GM11168 (cell line): ENCODE data around the gene PCDH12.

Experiments
- in situ Hi-C: fragments of 300-500 bp; cut with MboI; formaldehyde crosslinking; loops from one replicate; pipeline ENCODE4 v1.12.0; 2022; ENCODE audit warnings: low sequenced_read_pairs; ENCODE audit not compliant: unreplicated experiment

Gene PCDH12

DNA sequence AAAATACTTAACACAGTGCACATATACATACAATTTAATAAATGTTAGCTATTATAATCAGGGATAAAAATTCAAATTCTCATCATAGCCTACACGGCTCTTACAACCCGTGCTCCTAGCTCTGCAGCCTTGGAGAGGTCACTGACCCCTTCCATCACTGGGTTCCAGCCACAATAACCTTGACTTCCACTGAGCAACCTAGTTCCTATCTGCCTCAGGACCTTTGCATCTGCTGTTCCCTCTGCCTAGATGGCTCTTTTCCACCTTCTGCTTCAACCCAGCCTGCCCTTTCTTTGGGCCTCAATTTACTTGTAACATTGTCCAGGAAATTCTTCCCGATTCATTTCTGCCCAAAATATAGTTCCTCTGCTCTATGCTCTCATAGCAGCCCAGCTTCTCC lies 43.2 kb downstream of the PCDH12 start:
- in situ Hi-C loops, result no loop called here

DNA sequence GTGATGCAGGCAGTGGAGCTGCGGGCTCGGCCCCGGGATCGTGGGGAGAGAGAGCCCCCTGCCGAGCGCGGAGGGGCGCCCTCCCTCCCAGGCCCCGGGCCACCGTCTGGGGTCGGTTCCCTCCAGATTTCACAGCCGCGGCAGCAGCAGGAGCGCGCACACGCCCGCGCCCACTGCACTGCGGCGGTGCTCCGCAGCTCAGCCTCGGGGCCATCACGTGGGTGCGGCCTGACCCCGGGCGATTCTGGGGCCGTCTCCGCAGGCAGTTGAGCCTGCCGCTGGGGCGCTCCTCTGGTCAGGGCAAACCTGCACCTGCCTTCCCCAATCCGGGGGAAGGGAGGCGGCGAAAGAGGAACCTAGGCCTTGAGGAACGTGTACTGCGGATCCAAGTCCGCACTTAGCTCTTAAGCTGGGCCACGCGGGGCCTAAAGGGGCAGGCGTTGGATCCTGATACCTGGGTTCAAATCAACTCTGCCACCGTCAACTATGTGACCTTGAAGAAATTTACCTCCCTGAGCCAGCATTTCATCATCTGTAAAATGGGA lies 43.7 kb downstream of the PCDH12 start:
- in situ Hi-C loops, result no loop called here

DNA sequence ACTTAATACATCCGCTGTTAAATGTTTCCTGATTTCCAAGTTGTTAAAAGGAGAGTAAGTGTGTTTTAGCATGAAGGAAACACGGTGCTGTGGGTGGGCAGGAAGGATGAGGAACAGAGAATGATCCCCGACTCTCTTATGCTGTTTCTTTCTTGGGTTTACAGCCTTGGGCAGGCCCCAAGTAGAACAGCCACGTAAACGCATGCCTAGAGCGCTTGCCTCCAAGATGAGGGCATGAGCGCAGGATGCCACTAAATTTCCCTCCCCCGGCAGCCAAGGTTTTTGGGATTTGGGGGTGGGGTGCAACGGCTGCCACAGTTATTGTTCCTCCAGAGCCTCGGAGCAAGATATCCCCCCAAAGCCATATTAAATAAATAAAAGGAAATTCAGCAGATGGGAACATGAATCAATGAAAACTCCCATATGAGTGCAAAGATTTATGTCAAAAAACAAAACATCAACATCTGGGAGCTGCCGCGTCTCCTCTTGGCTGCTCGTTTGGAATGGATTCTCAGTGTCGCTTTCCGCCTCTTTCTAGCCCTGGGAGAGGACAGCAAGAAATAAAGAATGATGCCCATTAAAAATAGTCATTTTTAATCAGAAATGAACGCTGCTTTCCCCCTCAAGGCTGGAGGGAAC lies 44.3 kb downstream of the PCDH12 start:
- in situ Hi-C loops, result no loop called here

DNA sequence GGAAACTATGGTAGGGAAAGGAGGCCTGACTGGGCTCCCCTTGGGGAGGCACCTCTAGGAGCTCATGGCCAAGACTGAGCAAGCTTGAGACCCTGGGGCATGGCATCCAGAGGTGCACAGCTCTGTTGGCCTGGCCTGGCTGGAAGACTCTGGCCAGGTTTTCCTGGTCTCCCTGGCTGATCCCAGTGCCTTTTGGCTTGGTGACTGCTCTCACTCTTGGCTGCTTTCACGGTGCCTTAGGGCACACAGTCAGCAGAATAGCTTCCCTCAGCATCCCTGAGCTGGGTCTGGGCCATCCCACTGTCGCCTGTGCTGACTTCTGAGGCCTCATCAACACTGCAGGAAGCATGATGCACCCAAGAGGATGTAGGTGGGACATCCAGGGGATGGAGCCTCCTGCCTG lies 47.7 kb downstream of the PCDH12 start:
- in situ Hi-C loops, result no loop called here

DNA sequence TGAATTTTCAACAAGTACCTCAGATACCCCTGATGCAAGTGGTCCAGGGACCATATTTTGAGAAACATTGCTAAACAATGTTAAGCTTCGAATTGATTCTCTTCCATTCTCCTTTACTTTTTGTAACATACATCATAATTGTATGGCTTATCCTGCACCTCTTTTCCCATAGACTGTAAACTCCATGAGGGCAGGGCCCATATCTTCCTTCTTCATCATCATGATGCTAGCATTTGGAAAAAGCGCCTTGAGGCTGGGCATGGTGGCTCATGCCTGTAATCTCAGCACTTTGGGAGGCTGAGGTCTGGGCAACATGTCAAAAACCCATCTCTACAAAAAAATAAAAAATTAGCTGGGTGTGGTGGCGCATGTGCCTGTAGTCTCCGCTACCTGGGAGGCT lies 48.8 kb downstream of the PCDH12 start:
- in situ Hi-C loops, result no loop called here

DNA sequence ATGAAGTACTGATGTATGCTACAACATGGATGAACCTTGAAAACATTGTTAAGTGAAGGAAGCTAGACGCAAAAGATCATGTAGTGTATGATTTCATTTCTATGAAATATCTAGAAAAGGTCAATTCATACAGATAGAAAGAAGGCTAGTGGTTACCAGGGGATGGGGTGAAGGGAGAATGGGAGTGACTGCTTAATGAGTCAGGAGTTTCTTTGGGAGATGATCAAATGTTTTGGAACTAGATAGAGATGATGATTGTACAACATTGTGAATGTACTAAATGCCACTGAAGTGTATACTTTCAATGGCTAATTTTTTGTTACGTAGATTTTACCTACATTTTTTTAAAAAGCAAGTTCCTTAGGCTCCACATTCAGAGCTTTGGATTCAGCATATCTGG lies 49.2 kb downstream of the PCDH12 start:
- in situ Hi-C loops, result no loop called here

DNA sequence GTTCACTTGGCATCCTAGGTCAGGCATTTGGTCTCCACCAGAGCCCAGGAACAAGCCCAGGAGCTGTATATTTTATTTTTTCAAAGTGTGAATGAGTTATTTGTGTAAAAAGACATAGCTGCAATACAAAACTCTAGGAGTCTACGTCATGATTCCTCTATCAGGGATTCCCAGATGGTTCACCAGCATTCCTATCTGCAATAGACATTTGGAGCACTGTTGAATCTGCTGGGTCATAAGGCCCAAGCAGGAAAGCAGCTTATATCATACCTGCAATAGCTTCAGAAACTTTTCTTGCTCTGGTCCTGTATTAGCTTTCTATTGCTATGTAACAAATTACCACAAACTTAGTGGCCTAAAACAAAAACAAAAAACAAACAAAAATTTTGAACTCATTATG lies 51.0 kb downstream of the PCDH12 start:
- in situ Hi-C loops, result no loop called here

DNA sequence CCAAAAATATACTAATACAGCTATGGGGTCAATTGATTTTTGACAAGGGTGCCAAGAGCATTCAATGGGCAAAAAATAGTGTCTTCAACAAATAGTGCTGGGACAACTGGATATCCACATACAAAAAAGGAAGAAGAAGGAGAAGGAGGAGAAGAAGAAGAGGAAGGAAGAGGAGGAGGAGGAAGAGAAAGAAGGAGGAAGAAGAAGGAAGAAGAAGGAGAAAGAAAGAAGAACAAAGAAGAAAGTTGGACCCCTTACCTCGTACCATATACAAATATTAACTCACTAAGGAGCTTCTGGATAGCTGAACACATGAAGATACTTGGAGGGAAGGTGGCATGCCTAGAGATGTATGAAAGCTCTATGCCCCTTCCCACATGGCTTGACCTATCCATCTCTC lies 51.5 kb downstream of the PCDH12 start:
- in situ Hi-C loops, result no loop called here

DNA sequence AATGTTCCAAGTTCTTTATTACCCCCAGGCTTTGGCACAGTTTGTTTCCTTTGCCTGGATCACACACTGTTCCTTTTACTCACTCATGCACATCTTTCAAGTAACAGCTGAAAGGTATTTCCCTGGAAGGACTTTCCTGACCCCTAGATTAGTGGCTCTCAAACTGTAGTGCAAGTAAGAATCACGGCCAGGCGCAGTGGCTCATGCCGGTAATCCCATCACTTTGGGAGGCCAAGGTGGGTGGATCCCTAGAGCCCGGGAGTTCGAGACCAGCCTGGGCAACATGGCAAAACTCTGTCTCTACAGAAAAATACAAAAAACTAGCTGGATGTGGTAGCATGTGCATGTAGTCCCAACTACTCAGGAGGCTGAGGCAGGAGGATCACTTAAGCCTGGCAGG lies 53.5 kb downstream of the PCDH12 start:
- in situ Hi-C loops, result no loop called here

DNA sequence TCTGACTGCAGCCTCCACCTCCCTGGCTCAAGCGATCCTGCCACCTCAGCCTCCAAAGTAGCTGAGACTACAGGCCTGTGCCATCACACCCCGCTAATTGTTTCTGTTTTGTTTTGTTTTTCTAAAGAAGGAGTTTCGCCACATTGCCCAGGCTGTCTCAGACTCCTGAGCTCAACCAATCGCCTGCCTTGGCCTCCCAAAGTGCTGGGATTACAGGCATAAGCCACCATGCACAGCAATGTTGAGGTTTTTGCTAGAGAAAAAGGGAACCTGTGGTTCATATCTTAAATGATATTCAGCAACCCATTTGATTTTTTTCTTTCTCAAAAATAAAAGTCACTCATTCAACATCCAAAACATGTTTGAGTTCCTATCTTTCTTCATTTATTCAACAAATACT lies 54.7 kb downstream of the PCDH12 start:
- in situ Hi-C loops, result no loop called here

DNA sequence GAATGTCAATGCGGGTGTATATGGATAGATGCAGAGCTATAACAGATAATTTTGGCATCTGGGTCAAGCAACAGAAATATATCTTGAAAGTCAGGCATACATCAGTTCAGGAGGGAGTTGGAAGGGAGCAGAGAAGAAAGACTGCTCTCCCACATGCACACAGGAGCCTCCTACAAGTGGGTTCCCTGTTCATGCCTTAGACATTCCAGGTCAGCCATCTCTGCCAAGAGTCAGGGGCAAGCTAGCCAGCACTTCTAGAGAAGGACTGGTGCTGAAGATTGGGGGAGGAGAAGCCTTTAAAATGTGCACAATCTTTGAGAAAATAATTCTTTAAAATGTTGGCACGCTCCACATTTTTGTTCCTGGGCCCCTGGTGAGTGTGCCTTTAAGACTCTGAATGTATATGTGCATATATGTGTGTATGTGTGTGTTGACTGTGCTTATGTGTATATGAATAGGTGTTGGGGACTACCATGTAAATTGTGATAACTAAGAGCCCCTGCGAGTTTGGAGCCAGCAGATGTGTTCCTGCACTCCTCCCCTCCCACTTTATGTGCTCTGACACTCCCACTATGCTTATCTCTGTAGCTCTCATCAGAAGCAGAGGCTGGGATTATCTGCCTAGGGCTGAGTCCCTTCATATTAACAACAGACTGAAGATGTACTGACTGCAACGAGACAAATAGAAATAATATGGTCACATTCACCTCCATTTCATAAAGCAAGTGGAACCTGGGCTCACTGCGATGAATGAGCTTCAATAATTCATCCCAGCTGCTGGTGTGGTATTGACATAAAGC lies 55.8 kb downstream of the PCDH12 start:
- in situ Hi-C loops, result no loop called here

DNA sequence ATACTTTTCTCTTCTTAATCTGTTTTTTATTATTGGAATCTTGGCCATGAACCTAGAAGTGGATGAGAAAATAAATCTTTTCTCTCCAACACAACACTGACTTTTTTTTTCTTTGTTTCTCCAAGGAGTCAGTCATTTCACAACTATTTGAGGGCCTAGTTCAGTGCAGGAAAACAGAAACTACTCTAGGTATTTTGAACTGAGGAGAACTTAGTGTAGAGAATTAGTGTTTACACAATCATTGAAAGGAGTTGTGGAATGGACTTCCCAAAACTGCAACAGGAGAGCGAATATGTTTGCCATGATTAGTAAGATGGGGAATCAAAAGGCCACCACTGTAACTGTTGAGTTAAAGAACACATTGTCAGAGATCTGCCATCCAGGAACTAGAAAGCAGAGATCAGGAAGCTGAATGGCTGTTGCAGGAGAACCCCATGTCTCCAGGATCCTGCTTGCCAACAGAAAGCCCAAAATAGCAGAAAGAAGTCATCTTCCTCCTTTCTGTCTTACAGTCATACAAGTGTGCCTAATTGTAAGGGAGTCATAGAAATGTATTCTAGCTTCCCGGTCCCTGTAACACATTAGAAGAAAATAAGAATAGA lies 59.5 kb downstream of the PCDH12 start:
- in situ Hi-C loops, result no loop called here

DNA sequence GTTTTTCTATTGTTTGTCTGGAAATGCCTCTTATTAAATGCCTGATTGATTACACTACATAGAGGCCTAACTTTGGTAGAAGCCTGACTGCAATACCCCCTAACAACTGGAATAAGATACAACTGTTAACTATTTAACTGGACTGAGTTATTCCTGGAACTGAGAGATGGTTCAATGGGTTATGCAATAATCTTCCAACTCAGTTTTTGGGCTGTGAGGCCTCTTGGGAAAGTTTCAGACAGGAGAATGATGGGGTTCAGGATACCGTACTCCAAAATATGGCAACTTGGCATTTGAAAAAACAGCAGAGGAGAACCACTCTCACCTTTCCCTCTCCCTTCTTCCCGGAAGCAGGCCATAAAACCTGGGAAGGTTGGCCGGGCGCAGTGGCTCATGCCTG lies 60.6 kb downstream of the PCDH12 start:
- in situ Hi-C loops, result no loop called here
